SK-N-SH treated with all-trans-retinoic acid at 6 μM for 48 hours (cell line): ENCODE measurements around the gene ONECUT3.

Experiments used
- ATAC-seq: fragments of 200-7000 bp; cut with Tn5 transposase; 3 replicates; pipeline ENCODE4 v1.9.1; 2020; ENCODE audit warnings: mild to moderate bottlenecking, moderate library complexity
- ARNTL ChIP-seq: fragments of 450-650 bp; formaldehyde crosslinking; IDR thresholded peaks from 2 replicates; pipeline ENCODE4 v1.5.0; 2020; ENCODE audit warnings: low read depth, mild to moderate bottlenecking, moderate library complexity, borderline replicate concordance
- BACH2 ChIP-seq: fragments of 250-450 bp; sonication (Bioruptor Pico); IDR thresholded peaks from 2 replicates; pipeline ENCODE4 v1.9.0; 2021; ENCODE audit warnings: mild to moderate bottlenecking, borderline replicate concordance
- CREB5 ChIP-seq: fragments of 250-450 bp; sonication (Bioruptor Pico); IDR thresholded peaks from 2 replicates; pipeline ENCODE4 v1.5.1; 2020; ENCODE audit warnings: low read depth, mild to moderate bottlenecking, moderate library complexity
- ISL1 ChIP-seq: fragments of 250-450 bp; sonication (Bioruptor Pico); IDR thresholded peaks from 2 replicates; pipeline ENCODE4 v2.1.2; 2022; ENCODE audit warnings: mild to moderate bottlenecking, moderate library complexity
- OSR1 ChIP-seq: fragments of 250-450 bp; sonication (Bioruptor Pico); IDR thresholded peaks from 2 replicates; pipeline ENCODE4 v1.8.0; 2022; ENCODE audit warnings: moderate library complexity, mild to moderate bottlenecking, inconsistent platforms
- PATZ1 ChIP-seq: fragments of 250-450 bp; sonication (Bioruptor Pico); IDR thresholded peaks from 2 replicates; pipeline ENCODE4 v1.8.0; 2020; ENCODE audit warnings: mild to moderate bottlenecking, moderate library complexity, borderline replicate concordance
- POU6F1 ChIP-seq: fragments of 250-450 bp; sonication (Bioruptor Pico); IDR thresholded peaks from 2 replicates; pipeline ENCODE4 v1.8.0; 2021; ENCODE audit warnings: low read depth, mild to moderate bottlenecking, moderate library complexity, borderline replicate concordance
- PPARA ChIP-seq: fragments of 250-450 bp; sonication (Bioruptor Pico); IDR thresholded peaks from 2 replicates; pipeline ENCODE4 v1.5.0; 2020; ENCODE audit warnings: mild to moderate bottlenecking, borderline replicate concordance
- RARB ChIP-seq: fragments of 250-450 bp; sonication (Bioruptor Pico); IDR thresholded peaks from 2 replicates; pipeline ENCODE4 v1.8.0; 2021; ENCODE audit warnings: mild to moderate bottlenecking, moderate library complexity
- SNAI2 ChIP-seq: fragments of 250-450 bp; sonication (Bioruptor Pico); IDR thresholded peaks from 2 replicates; pipeline ENCODE4 v1.5.0; 2020; ENCODE audit warnings: mild to moderate bottlenecking, moderate library complexity
- TCF4 ChIP-seq: fragments of 250-450 bp; sonication (Bioruptor Pico); IDR thresholded peaks from 2 replicates; pipeline ENCODE4 v1.8.0; 2021; ENCODE audit warnings: mild to moderate bottlenecking, moderate library complexity, borderline replicate concordance
- TOX ChIP-seq: fragments of 250-450 bp; sonication (Bioruptor Pico); IDR thresholded peaks from 2 replicates; pipeline ENCODE4 v1.8.0; 2021; ENCODE audit warnings: mild to moderate bottlenecking, moderate library complexity, borderline replicate concordance
- TSHZ2 ChIP-seq: fragments of 250-450 bp; sonication (Bioruptor Pico); IDR thresholded peaks from 2 replicates; pipeline ENCODE4 v1.5.0; 2020; ENCODE audit warnings: mild to moderate bottlenecking, moderate library complexity
- ZC3H10 ChIP-seq: fragments of 250-450 bp; sonication (Bioruptor Pico); IDR thresholded peaks from 2 replicates; pipeline ENCODE4 v1.5.1; 2021; ENCODE audit warnings: mild to moderate bottlenecking, moderate library complexity
- ZFP3 ChIP-seq: fragments of 250-450 bp; sonication (Bioruptor Pico); IDR thresholded peaks from 2 replicates; pipeline ENCODE4 v1.5.0; 2020; ENCODE audit warnings: mild to moderate bottlenecking, moderate library complexity
- ZFP30 ChIP-seq: fragments of 450-650 bp; formaldehyde crosslinking; IDR thresholded peaks from 2 replicates; pipeline ENCODE4 v1.5.0; 2022; ENCODE audit warnings: mild to moderate bottlenecking, moderate library complexity
- ZNF565 ChIP-seq: fragments of 450-650 bp; formaldehyde crosslinking; conservative IDR thresholded peaks from 2 replicates; pipeline ENCODE4 v1.5.0; 2020; ENCODE audit warnings: low read depth, mild to moderate bottlenecking, moderate library complexity
- ZNF70 ChIP-seq: fragments of 450-650 bp; formaldehyde crosslinking; IDR thresholded peaks from 2 replicates; pipeline ENCODE4 v1.5.0; 2020; ENCODE audit warnings: mild to moderate bottlenecking, moderate library complexity
- ZNF8 ChIP-seq: fragments of 450-650 bp; formaldehyde crosslinking; IDR thresholded peaks from 2 replicates; pipeline ENCODE4 v1.5.0; 2020; ENCODE audit warnings: mild to moderate bottlenecking, moderate library complexity
- TF ChIP-seq, protein P1 (sequence below): fragments of 250-450 bp; sonication (Bioruptor Pico); IDR thresholded peaks from 2 replicates; pipeline ENCODE4 v1.5.1; 2021; ENCODE audit warnings: mild to moderate bottlenecking, moderate library complexity

The ONECUT3 gene

GRCh38 chr19:1768248-1768647 lies 14.9 kb downstream of the ONECUT3 start (continued):
- no peak for TF ChIP-seq POU6F1
- TF ChIP-seq, all 23 proteins: peak for 0

- TF ChIP-seq ZNF8 (CRISPR knock-in tag) (no peak), PATZ1 (CRISPR knock-in tag) (no peak), RARB (CRISPR knock-in tag) (no peak), ZNF70 (CRISPR knock-in tag) (no peak), TCF4 (CRISPR knock-in tag) (no peak), ZC3H10 (CRISPR knock-in tag) (no peak), PPARA (no peak), TOX (CRISPR knock-in tag) (no peak), BACH2 (CRISPR knock-in tag) (no peak)
- no peak for ATAC-seq
Measured at GRCh38 chr19:1768918-1769644, 15.8 kb downstream of the ONECUT3 start.

DNA sequence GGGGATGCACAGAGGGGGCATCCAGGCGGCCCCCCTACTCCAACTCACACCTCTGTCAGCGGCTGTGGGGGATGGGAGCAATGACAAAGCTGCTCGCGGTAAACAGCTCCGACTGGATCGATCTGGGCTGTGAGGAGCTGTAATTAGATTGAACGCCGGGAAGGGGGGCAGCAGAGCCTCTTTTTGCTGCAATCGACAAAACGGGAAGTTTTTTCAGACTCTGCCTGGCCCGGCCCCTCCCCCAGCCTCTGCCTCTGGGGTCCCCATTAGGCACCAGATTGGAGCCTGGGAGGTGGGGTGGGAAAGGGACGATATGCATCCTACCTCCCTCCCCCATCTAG lies 16.3 kb downstream of the ONECUT3 start:
- TF ChIP-seq ZNF565 (CRISPR knock-in tag) (no peak), ZFP30 (no peak), PPARA (no peak), ISL1 (CRISPR knock-in tag) (no peak), ZNF8 (CRISPR knock-in tag) (no peak), OSR1 (CRISPR knock-in tag) (no peak), BACH2 (CRISPR knock-in tag) (no peak), TSHZ2 (CRISPR knock-in tag) (no peak), ARNTL (no peak), SNAI2 (CRISPR knock-in tag) (no peak), CREB5 (CRISPR knock-in tag) (no peak), ZFP3 (no peak), ZNF70 (CRISPR knock-in tag) (no peak)
- TF ChIP-seq, protein P1, sequence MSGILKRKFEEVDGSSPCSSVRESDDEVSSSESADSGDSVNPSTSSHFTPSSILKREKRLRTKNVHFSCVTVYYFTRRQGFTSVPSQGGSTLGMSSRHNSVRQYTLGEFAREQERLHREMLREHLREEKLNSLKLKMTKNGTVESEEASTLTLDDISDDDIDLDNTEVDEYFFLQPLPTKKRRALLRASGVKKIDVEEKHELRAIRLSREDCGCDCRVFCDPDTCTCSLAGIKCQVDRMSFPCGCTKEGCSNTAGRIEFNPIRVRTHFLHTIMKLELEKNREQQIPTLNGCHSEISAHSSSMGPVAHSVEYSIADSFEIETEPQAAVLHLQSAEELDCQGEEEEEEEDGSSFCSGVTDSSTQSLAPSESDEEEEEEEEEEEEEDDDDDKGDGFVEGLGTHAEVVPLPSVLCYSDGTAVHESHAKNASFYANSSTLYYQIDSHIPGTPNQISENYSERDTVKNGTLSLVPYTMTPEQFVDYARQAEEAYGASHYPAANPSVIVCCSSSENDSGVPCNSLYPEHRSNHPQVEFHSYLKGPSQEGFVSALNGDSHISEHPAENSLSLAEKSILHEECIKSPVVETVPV = no peak
- no peak for ATAC-seq
